ENCODE data around the gene CDKAL1.

The CDKAL1 gene

DNA sequence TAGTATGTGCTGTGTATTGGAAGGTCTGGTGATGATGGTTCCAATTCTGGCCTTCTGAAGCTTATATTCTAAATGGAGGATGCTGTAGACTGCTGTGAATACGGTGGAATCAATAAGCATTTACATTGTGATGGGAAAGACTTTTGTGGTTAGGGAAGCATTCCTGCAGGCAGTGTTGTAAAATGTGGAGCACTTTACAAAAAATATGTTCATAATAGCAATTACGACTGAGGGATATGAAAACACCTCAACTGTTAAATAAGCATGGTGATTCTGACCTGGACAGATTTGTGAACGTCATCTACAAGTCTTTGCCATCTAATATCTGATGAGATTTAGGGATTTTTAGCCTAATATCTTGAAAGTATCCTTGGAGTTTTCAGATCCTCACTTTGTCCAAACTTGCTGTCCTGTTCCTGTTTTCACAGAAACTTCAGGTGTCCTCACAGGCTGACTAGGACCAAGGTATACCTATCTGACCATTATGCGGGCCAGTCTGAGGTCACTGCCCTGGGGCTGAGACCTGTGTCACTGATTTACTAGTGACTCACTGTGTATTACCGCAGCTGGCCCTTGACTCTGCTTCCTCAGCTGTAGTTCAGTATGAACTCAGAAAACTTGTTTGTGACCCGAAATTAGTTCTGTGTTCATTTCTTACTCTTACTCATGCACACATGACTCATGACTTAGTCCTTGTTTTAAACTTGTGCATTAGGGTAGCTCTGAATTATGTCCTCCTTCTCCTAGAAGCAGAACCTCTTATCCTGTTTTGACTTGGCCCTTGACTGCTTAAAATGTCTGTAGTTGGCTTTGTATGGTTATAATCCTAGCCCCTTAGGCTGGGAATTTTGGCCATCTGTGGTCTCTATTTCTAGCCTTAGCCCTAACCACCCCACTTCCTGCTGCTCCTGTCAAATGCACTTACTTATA is 343.0 kb downstream of the CDKAL1 start:
- DNase-seq (ENCODE audit: low spot score) = peak; percentile 85

- DNase-seq (ENCODE audit: low spot score) = no peak
Measured at GRCh38 chr6:20879121-20879520, 344.9 kb downstream of the CDKAL1 start.

GRCh38 chr6:20879526-20879925 is 345.3 kb downstream of the CDKAL1 start:
- no peak for DNase-seq (ENCODE audit: low spot score)

- DNase-seq (ENCODE audit: low spot score) = no peak
Measured at GRCh38 chr6:20881365-20881764, 347.1 kb downstream of the CDKAL1 start.

GRCh38 chr6:20882014-20882413 is 347.8 kb downstream of the CDKAL1 start:
- DNase-seq (ENCODE audit: low spot score) = no peak

DNA sequence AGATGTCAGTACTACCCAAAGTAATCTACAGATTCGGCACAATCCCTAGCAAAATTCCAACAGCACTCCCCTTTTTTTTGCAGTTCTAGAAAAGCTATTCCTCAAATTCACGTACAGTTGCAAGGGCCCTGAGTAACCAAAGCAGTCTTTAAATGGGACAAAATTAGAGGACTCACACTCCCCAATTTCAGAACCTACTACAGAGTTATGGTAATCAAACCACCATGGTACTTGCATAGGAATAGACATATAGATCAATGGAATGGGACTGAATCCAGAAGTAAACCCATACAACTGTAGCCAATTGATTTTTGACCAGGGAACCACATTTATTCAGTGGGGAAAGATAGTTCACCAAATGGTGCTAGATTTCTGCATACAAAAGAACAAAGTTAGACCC is 350.8 kb downstream of the CDKAL1 start:
- no peak for DNase-seq (ENCODE audit: low spot score)

DNA sequence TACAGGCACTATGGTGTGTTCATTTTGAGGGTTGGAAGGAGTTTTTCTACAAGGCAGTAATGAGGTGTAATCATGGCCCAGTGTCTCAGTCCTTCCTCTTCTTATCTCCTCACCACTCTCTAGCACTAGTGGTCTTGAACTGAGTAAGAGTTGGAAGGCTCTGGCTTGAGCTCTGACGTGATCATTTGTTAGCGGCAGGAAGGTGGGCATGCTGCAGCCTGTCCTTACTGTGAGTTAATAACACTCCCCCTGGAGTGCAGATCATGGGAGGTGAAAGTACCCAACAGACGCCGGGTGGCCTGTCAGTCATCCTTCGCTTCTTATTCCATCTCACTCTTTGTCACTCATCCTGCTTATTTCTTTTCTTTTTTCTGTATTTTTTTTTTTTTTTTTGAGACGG is 356.9 kb downstream of the CDKAL1 start:
- no peak for DNase-seq (ENCODE audit: low spot score)

DNA sequence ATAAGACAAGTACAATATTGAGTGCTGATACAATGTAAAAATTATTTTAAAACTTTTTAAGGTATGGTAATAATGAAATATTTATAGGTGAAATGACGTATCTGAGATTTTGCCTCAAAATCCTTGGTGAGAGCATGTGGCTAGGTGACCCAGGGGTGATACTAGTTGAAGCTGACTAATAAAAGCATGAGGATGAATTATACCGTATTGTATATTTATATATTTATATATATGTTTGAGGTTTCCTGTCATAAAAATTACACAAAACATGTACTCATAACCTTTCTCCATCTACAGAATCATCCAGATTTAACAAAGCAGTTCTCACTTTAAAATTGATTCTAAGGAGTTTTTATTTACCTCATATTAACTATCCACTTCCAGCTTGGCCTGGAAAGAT is 358.1 kb downstream of the CDKAL1 start:
- DNase-seq (ENCODE audit: low spot score) = no peak

DNA sequence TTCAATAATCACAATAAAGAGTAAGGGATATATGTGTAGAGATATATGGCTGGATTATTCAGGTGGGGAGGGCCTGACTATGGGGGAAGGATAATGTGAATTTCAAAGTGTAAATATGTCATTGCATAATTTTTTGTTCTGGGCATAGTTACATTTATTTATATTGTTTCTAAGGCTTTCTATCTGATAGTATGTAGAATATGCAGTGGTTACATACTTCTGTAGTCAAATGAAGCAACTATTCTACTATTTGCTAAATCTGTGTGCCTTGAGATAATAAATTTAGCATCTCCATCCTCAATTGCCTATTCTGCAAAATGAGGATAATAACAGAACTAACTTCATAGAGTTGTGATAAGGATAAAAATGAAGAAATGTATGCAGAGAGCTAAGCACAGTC is 359.2 kb downstream of the CDKAL1 start:
- DNase-seq (ENCODE audit: low spot score) = no peak

GRCh38 chr6:20900389-20901160 is 366.3 kb downstream of the CDKAL1 start:
- DNase-seq (ENCODE audit: low spot score) = no peak

- DNase-seq (ENCODE audit: low spot score) = no peak
Measured at GRCh38 chr6:20905377-20905776, 371.1 kb downstream of the CDKAL1 start.

- no peak for DNase-seq (ENCODE audit: low spot score)
Measured at GRCh38 chr6:20906945-20907344, 372.7 kb downstream of the CDKAL1 start.

- DNase-seq (ENCODE audit: low spot score) = no peak
Measured at GRCh38 chr6:20907486-20908071, 373.3 kb downstream of the CDKAL1 start.

GRCh38 chr6:20909621-20910020 is 375.4 kb downstream of the CDKAL1 start:
- no peak for DNase-seq (ENCODE audit: low spot score)

DNA sequence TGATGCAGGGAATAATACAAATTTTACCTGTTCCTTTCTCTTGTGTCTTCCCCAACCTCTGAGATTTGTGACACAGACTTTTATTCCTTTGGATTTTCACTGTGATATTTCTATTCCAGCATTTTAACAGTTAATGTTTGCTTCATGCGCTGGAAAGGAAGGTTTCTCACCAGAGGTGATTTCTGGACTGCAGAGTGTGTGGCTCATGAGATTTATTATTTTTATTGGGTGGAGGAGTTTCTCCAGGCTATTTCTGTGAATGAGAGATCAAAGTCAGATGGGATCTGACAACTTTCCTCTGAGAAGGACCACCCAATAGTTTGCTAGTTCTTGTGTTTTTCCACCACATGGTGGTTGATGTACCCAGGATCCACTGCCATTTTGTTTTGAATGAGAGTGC is 377.5 kb downstream of the CDKAL1 start:
- DNase-seq (ENCODE audit: low spot score) = no peak

DNA sequence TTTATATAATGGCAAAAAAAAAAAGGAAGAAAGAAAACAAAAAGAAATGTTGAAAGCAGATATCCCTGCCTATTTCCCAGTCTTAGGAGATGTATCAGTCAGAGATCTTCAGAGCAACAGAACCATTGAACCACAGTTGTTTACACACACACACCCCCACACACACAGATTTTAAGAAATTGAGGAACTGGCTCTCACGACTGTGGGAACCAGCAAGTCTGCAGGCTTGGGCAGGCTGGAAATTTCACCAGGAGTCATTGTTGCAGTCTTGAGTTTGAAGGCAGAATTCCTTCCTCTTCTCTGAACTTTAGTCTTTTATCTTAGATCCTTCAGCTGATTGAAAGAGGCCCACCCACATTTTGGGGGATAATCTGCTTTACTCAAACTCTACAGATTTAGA is 380.9 kb downstream of the CDKAL1 start:
- DNase-seq (ENCODE audit: low spot score) = no peak

GRCh38 chr6:20915626-20916025 is 381.4 kb downstream of the CDKAL1 start:
- no peak for DNase-seq (ENCODE audit: low spot score)

GRCh38 chr6:20916086-20916485 is 381.8 kb downstream of the CDKAL1 start:
- peak; percentile 20 for DNase-seq (ENCODE audit: low spot score)

GRCh38 chr6:20918868-20919267 is 384.6 kb downstream of the CDKAL1 start:
- DNase-seq (ENCODE audit: low spot score) = no peak

DNA sequence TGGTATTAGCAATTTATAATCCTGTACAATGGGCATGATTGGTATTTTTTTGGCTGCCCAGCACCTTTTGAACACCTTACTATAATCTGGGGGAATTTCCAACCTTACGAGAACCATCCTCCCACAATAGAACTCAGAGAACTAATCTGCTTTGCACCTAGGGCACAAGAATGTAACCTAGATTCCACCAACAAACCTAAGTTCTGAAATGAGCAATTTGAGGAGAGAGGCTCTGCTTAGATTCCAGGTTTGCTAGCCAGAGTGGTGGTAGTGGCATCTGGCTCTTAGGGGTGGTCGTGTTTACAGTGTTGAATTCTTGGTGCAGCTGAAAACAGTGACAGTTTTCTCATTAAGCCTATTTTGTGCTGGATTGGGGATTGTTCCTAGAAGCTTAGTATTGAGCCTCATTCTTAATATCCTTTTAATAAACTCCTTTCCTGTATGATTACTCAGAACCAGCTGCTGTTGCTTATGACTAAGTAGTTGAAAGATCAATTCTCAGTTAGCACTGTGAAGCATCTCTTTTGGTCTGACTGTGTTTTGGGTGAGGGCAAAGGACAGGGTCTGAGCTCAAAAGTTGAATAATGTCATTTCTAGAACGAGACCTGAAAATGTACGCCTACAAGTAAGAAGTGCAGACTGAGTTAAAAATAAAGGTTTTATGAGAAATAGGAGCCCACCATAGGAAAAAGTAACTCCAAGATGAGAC is 385.6 kb downstream of the CDKAL1 start:
- DNase-seq (ENCODE audit: low spot score) = no peak

DNA sequence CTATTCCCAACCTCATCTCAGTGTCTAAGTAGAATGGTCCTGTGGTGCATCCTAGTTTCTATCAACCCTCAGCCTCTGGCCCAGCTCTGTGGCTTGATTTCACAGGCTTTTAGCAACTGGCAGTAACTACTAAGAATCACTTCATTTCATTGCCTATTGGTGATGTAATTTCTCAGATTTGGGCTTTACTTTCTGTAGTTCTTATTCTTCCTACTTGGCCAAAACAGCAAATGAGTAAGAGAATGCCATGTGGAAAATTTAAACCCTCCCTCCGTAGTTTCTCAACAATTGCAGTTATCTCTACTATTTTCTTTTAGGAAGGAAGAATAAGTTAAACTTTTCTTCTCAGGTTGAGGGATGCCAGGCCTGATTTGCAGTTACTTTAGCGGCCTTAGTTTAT is 387.3 kb downstream of the CDKAL1 start:
- peak; percentile 44 for DNase-seq (ENCODE audit: low spot score)

DNA sequence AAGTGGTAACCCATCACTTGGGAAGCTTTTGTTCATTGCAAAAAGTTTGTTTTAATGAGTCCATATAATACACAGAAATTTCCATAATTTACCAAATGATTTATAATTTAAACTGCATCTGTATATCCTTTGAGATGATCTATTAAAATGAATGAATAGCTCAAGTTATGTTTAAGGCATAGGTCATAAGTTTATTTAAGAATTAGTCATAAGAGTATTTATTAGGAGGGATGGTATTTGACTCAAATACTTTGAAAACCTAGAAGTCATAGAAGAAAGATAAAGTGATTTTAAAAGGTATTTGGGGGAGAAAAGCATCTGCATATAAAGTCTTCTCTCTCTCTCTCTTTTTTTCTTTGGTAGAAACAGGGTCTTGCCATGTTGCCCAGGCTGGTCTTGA is 388.5 kb downstream of the CDKAL1 start:
- no peak for DNase-seq (ENCODE audit: low spot score)

All from AG20443 (cell line).